ENCODE data around the gene GSE1.

GRCh38 chr16:85646358-85646907, 33.3 kb downstream of the GSE1 start:
- TF ChIP-seq EP300 (IDR thresholded peaks at IDR 0.05; ENCODE audit: low read depth) = no peak
- no peak for TF ChIP-seq POLR2A (IDR thresholded peaks at IDR 0.05)
- TF ChIP-seq CTCF (IDR thresholded peaks at IDR 0.05) = no peak
